GM12801 (cell line): Measurements from ENCODE around the gene ITIH6.

Experiments
- CTCF ChIP-seq: IDR thresholded peaks from one replicate; pipeline ENCODE4 v1.5.1; 2011; ENCODE audit warnings: control low read depth; ENCODE audit not compliant: insufficient read length; ENCODE audit errors: extremely low read depth

ITIH6 gene

GRCh38 chrX:54798137-54798536, at the start of gene ITIH6:
Gene ITIH6, minus strand, starts transcription at chrX:54798255. Its CDS starts 45 bp downstream, at chrX:54798210.
- TF ChIP-seq CTCF, result no peak

GRCh38 chrX:54843050-54843449, 45.0 kb upstream of the ITIH6 start:
- no peak for TF ChIP-seq CTCF

- TF ChIP-seq CTCF, result no peak
Observed at GRCh38 chrX:54842607-54843006, 44.6 kb upstream of the ITIH6 start.

GRCh38 chrX:54838583-54838982, 40.5 kb upstream of the ITIH6 start:
- no peak for TF ChIP-seq CTCF

GRCh38 chrX:54826598-54826997, 28.5 kb upstream of the ITIH6 start:
- no peak for TF ChIP-seq CTCF

GRCh38 chrX:54825716-54826438, 27.8 kb upstream of the ITIH6 start:
- no peak for TF ChIP-seq CTCF

GRCh38 chrX:54824722-54825121, 26.7 kb upstream of the ITIH6 start:
- no peak for TF ChIP-seq CTCF
